Measurements from ENCODE around the gene ZBED4.

DNA sequence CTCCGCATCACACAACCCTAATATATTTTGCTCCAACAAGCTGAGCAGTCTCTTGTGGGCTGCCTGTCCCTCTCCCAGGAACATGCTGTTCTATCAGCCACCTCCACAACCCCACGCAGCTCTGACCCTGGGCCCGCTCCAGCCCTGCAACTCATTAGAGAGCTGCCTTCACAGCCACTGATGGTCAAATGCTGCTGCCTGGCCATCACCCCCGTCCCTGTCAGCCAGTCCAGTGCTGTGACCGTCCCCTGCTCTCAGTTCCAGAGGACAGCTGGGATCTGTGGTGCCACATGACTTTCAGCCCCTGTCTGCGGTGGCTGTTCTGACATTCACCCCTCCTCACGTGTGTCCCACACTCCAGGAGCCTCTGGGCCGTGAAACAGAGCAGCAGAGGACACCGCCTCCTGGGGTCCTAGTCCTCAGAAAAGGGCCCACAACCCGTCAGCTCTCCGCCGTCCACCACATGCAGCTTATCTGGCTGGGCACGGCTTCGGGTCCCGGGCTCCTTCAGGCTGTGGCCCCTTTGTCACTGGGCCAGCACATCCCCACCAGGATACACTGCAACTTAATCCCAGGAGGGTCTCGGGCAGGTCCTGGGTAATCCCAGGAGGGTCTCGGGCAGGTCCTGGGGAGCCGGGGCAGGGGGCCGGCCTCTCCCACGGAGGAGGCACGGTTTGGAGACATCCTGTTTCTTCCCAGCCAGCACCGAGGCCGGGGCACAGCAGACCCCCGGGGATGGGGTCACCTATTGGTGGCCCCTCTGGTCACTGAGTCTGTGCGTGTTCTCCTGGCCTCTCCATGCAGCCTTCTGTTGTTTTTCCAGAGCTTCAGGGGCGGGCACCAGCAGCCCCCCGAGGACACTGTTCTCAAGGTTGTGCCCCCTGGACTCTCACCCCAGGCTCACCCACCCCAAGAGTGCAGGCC, 79.9 kb downstream of the ZBED4 start:
- TF ChIP-seq CTCF (IDR thresholded peaks at IDR 0.05) (no peak), POLR2A (IDR thresholded peaks at IDR 0.05) (peak in 1 of 2 donors; percentile 27)
